Kasumi-1 (cell line): ENCODE measurements around the gene HSP90AB1.

ENCODE experiments used
- DNase-seq, 2 experiments: peaks; one replicate each; lab custom pipeline; 2025; lab: John Stamatoyannopoulos, UW

The HSP90AB1 gene

DNA sequence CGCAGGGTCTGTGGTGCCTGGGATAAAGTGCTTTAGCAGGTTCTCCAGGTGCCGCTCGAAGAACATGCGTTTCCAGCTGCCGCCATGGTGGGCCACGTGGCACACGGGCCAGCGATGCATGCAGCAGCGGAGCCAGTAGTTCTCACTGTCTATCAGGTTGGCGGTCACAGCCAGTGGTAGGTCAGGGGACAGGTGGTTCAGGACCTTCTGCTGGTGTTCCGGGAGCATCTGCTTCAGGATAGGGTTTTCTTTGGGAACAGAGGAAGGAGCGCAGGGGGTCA is 39.3 kb downstream of the HSP90AB1 start:
- no peak for DNase-seq

DNA sequence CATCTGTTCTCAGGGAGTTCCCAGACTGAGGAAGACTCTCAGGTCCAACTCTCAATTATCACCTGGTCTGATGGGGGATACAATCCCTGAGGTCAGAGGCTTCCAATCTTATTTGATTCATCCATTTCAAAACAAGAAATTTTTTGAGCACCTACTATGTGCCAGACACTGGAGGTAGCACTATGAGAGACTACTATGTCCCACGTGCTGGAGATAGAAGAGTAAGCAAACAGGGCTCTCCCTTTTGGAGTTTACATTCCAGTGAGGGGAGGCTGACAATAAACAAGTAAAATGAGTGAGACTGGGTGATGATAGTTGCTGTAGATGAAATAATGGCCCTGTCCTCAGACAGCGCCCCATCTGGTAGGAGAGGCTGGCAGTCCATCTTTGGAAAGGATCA is 39.8 kb downstream of the HSP90AB1 start:
- no peak for DNase-seq

DNA sequence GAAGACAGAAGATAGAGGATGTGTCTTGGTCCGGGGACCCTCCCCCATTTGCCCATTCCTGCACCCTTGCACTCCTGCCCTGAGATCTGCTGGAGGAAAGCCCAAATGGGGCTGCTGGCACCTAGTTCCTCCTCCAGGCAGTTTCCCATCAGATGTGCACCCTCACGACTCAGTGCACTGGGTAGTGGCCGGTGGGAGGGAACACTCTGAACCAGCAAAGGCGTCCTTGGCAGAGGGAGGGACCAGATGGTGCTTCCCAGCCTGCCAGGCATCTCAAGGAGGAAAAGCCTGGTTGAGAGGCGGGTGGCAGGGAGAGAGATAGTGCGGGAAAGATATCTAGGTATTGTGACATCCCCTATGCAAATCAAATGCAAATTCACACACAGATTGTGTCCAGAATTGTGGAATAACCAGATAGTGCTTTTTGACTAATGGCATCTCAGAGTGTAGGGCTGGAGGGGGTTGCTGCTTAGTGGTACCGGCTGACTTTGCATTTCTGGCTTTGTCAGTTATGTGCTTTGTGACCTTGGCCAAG is 42.9 kb downstream of the HSP90AB1 start:
- DNase-seq = no peak

DNA sequence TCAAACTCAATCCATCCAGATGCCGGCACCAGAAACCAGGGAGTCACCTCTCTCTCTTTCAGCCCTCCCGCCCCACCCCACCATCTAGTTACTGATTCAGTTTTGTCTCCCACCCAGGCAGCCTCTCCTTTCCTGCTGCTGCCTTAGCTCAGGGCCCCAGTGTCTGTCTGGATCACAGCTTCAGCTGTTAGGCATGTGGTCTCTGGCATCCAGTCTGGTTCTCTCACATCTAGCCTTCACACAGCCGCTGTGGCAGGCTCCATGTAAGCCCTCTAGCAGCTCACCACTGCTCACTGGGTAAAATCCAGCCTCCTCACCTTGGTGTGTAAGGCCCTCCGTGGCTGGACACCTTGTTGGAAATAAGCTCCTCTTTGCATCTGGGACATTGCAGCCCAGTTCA is 44.9 kb downstream of the HSP90AB1 start:
- DNase-seq = no peak

DNA sequence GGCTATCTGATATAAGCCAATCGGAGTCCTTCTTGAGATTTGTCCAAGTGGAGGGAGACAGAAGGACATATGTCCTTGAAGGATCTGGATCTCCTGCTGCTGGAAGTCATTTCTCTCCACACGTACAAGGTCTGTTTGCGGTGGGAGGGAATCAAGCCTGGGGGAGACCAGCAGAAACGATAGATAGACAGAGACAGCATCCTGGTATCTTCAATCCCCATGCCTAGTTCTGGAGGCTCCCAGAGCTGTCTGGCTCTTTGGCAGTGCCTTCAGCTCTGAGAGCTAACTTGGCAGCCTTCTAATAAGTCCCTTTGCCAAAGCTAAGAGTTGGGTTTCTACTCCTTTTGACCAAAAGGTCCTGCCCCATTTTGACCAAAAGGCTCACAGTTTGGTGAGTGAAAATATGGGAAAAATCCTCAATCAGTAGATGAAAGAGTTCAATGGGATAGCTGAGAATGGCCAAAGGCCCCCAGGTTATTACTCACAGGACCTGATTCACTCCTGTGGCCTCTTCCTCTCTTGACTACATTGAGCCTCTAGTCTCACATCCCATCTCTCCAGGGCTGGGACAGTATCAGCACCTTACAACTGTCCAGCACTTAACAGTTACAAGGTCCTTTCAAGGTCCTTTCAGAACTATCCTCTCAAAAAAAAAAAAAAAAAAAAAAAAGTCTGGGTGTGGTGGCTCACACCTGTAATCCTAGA is 45.9 kb downstream of the HSP90AB1 start:
- no peak for DNase-seq

DNA sequence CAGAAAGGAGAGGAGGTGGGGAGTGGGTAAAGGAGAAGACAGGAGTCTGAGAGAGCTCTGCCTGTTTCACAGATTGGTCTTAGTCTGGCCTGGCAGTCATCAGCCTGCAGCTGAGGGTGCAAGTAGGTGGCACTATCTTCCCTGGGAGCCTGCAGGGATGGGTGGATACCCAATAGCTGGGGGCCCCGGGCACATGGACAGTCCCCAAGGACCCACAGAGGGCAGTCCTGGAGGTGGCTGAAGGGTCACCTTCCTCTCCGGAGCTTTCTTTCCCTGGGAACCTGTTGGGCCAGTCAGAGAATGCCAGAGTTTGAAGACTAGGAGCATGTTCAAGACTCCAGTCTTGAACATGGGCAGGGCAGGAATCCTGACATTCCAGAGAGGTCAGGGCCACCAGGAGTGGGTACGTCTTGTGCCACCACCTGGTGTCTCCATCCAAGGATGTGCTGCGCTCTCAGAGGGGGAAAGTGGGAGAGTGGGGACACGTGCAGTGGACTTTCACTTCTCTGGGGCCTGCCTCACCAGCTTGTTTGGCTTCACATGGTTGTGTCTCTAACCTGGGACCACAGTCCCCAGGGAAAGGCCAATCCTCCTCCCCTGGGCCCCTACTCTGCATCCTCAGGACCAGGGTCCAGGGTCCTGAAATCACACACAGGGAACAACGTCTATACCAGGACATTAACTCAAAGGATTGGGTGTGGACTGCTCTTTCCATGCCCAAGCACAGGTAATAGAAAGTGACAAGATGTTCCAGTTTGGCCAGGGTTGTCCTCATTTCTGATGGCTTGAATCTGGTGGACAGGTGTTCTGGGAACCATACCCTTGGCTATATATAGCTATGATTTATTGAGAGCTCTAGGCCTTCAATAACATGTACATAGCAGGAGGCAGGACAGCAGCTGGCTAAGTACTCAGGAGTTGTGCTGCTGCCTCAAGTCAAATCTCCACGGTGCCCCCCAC is 48.2 kb downstream of the HSP90AB1 start:
- DNase-seq = no peak

DNA sequence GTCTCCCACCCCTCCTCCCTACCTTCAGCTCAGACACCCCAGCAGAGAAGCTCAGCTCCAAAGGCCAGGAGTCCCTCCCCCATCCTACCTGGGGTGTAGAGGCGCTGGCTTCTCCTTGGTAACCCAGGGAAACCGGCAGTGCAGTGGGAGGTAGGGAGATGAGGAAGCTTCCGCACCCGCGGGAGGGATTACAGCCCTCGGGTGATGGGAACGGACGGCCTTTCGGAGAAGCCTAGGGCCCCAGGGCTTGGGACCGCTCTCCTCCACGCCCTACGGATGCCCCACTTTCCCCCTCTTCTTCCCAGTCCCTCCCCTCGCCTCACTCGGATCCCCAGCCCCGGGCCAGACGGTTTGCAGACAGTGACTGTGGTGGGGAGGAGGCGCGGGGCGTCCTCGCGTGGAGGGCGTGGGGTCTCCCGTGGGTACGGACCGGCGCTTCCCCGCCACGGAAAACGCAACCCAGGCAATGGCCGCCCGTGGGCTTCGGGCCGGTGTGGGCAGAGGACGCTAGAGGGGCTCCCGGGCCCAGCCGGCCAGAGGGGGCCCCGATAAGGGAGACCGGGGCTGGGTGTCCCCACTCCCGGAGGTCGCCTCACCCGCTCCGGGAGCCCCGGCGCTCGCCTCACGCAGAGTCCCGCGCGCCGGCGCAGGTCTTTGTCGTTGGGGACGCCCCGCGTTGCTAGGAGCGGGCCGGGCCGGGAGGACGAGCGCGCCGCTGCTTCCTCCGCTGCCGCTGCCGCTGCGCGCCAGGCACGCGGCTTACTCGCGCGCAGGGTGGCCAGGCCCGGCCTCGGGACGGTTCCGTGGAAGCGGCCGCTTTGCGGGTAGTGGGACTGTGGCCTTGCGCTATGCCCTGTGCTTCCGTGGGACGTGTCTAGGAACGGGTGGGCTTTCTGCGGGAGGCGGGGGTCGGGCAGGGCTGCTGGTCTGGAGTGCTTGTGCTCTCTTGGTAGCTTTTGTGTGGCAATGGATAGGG is 50.5 kb downstream of the HSP90AB1 start:
- peak; percentile 6 to 18 for DNase-seq

DNA sequence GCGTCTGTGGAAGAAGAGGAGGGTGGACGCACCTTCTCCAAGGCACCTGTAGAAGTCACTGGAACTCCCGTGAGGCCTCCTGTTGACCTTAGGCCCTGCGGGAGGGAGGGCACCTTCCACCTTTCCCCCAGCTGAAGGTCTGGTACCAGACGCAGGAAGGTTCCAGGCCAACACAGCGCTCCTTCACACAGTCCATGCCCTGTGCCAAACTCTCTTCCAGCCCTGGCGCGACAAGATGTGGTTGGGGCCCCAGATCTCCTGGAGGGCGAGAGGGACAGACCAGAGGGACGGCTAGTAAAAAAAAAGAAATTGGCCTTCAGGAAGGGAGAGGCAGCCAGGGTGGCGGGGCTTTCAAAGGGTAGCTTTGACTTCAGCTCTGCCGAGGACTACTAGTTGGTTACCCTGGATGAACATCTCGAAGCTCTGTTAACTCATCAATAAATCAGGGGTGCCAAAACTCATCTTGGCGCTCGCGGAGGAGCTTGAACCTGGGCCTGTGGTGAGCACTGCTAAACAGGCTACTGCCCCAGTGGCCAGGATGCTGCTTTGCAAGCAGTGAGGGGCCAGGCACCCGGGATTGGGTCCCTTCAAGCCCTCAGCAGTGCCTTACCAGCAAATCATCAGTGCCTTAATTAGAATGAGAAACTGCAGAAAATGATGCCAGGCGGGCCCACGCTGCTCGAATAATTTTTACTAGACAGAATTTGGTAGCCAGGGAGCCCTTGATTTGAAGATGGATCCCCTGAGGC is 51.3 kb downstream of the HSP90AB1 start:
- DNase-seq = no peak

DNA sequence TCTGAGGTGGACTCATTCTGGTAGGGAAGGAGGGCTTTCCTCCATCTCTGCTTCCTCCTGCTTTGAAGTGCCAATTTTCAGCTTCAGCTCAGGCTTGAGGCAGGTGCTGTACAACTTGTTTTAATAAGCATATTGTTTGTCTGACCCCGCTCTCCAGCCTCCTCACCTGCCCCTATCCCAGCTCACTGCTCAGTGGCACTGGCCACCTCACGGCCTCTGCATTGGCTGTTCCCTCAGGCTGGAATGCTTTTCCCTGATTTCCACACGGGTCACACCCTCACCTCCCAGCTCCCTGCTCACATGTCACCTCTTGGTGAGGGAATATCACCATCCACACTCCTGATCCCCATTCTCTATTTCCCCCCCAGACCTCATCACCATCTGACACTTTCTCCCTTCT is 52.0 kb downstream of the HSP90AB1 start:
- no peak for DNase-seq

DNA sequence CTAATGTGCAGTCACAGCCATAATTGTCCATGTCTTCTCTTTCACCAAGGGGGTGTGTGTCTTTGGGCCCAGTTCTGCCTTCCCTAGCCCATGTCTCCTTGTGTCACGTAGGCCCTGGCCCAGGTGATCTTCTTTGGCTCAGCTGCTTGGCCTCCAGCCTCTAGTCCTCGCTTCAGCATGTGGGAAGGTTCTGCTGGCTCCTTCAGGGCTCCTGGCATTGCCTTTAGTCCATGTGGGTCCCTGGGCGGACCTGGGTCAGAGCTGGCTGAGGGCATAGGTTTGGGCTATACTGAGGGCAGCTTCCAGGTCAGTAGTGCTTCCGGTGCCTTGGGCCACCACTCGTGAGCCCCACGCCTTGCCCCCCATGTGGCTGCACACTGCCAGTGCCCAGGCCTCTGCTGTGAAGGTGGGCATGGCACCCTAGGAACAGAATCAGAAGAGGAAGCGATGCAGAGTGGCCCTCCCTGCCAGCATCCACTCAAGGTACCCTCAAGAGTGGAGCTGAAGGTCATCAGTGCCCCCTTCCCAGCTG is 53.5 kb downstream of the HSP90AB1 start:
- no peak for DNase-seq

DNA sequence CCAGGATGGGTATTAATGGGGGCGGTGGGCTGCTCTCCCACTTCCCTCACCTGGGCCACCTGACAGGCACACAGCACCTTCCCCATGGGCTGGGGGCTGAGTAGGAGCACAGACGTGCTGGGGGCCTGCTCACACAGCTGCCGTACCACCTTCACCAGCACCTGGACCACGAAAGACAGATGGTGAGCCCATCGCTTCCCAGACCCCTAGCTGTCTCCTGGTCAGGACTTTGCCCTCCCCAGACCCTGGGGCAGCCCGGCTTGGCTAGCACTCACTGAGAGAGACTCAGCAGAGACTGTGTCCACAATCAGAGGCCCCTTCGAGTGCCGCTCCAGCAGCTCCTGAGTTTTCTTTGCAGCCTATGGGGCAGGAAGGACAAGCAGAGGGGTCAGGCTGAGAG is 54.2 kb downstream of the HSP90AB1 start:
- DNase-seq = no peak

DNA sequence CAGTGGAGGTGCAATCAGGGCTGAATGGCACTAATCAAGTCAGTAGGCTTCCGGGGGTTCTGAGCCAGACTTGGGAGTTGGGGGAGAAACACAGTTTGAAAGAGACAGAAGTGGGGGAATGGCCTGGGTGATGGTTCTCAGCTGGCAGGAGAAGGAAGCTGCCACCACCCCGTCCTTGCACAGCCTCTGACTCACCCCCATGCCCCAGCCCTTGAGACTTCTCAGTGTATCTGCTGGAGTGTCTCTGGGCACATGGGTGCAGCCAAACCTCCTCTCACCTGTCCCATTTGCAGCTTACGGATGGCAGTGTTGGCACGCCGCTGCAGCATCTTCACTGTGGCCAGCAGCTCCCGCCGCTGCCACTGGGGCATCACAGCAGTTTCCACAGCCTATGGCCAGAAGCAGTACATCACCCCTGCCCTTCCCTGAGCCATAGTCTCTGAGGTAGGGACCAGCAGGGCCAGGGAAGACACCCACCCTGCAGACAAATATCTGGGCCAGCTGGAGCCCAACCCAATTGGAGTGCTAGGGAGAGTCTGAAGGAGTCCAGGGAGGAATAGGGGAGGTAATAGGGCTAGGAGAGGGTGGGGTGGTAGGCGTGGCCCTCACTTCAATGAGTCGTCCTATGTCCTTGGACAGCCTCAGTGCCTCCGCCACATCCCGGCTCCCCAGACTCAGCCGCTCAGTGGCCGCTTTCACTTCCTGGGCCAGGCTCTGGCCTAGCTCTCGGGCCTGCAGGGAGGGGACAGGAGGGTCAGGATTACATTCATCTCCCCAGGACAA is 55.1 kb downstream of the HSP90AB1 start:
- DNase-seq = no peak

DNA sequence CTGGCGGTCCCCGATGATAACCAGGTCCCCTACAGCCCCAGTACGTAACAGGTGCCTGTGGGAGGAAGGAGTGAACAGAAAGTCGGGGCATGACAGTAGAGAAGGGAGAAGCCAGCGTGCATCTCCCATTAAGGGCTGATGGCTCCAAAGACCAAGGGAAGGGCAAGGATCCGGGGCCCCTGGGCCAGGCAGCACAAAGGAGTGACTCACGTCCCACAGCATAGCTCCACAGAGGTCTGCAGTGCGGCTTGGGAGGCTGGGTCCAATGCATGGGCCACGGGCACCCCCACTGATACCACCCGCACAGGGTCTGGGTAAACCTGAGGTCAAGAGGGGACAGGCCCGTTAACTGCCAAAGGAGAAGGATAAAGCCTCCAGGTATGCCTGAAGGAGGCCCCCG is 56.0 kb downstream of the HSP90AB1 start:
- DNase-seq = no peak
